Suprapubic skin (tissue), 4 donors: ENCODE data around the gene PLEKHA1. TPM values are rescaled to one million over a fixed set of nuclear protein-coding genes. Genes with fewer than 3 reads are reported as not detected.

Experiments used
- DNase-seq, 2 donors: peaks; one replicate each; pipeline ENCODE4 v3.0.0-alpha.2; 2019; ENCODE audit warnings: low spot score in 2 of 2
- H3K27ac ChIP-seq: fragments of 200-600 bp; sonication (generic); one replicate; pipeline ENCODE4 v1.5.1; 2019
- H3K27me3 ChIP-seq: fragments of 200-600 bp; sonication (generic); one replicate; pipeline ENCODE4 v1.5.1; 2019
- H3K36me3 ChIP-seq: fragments of 200-600 bp; sonication (generic); one replicate; pipeline ENCODE4 v1.5.1; 2019
- H3K4me1 ChIP-seq: fragments of 200-600 bp; sonication (generic); one replicate; pipeline ENCODE4 v1.5.1; 2019
- H3K4me3 ChIP-seq: fragments of 200-600 bp; sonication (generic); one replicate; pipeline ENCODE4 v1.5.1; 2019; ENCODE audit warnings: mild to moderate bottlenecking
- H3K9me3 ChIP-seq: fragments of 200-600 bp; sonication (generic); one replicate; pipeline ENCODE4 v1.5.1; 2019
- EP300 ChIP-seq: sonication (generic); formaldehyde crosslinking; IDR thresholded peaks from one replicate; pipeline ENCODE4 v1.6.1; 2017; ENCODE audit warnings: antibody characterized with exemption
- POLR2A ChIP-seq, 2 donors: fragments of 450-650 bp; IDR thresholded peaks; one replicate each; pipeline ENCODE4 v1.6.1; 2017; ENCODE audit warnings: antibody characterized with exemption in 2 of 2, mild to moderate bottlenecking in 2 of 2, moderate library complexity in 2 of 2
- POLR2AphosphoS5 ChIP-seq, 3 donors: sonication (generic); formaldehyde crosslinking; IDR thresholded peaks; one replicate each; pipeline ENCODE4 v1.6.1; 2017; ENCODE audit warnings: antibody characterized with exemption in 3 of 3
- WGBS: methylation state at CpG from one replicate; pipeline ENCODE4 v1.1.5; 2018; 5-methylcytosine and 5-hydroxymethylcytosine counted together
- total RNA-seq, 4 donors: library from RNA; depleted of rRNA; stranded (reverse); fragments of >200 nt; gene quantifications; one replicate each; pipeline ENCODE4 v1.1.0, GENCODE V29; 2016
- TF ChIP-seq, protein P1 (sequence below), 2 donors: fragments of 200-600 bp in 1 of 2; fragments of 450-650 bp in 1 of 2; sonication (generic) in 1 of 2; IDR thresholded peaks; one replicate each; pipeline ENCODE4 v1.5.1; 2016 to 2019; ENCODE audit warnings: antibody characterized with exemption in 2 of 2, mild to moderate bottlenecking in 1 of 2, moderate library complexity in 1 of 2

PLEKHA1 gene
- total RNA-seq, 4 donors from 2014 or later: 68.2 to 91.6 (median 78.8) TPM

DNA sequence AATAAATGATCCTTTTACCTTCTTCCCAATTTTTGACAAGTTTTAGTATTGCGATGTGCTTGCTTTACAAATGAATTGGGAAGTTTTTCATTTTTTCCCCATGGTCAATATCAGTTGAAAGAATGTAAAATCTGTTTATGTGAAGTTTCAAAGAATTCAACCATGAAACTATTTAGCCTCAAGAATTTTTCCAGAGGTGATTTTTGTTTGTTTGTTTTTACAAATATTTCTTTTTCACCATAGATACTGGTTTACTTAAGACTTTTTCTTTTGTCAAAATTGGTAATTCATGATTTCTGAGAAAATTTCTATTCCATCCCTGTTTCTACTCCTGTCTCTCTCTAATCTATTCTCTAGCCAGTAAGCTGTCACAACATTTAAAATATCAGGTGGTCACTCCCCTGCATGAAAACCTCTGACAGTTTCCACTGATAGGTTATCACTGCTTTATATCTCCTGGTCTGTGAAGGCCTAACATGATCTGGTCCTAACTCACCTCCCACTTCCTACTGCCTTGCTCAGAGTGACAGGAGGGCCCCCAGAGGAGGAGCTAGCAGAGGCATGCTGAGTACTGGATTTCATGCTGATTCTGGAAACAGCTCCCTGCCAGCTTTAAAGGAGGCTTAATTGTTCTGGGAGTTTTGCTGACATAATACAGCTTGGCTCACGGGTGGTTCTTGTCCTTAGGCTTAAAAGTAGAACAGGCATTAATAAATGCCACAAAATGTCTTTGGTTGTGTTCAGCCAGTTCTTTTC, 72.3 kb downstream of the PLEKHA1 start:
- DNase-seq: no peak
- Histone ChIP-seq H3K9me3 (no peaks in the 10 kb centered on the region), H3K27me3 (no peaks in the 10 kb centered on the region), H3K27ac (no peak overlapping the region), H3K4me3 (no peak overlapping the region), H3K36me3 (no peaks in the 10 kb centered on the region), H3K4me1 (no peaks in the 10 kb centered on the region)
- TF ChIP-seq EP300 (no peak), POLR2AphosphoS5 (IDR thresholded peaks at IDR 0.05) (no peak), POLR2A (IDR thresholded peaks at IDR 0.05) (no peak)
- TF ChIP-seq, protein P1, sequence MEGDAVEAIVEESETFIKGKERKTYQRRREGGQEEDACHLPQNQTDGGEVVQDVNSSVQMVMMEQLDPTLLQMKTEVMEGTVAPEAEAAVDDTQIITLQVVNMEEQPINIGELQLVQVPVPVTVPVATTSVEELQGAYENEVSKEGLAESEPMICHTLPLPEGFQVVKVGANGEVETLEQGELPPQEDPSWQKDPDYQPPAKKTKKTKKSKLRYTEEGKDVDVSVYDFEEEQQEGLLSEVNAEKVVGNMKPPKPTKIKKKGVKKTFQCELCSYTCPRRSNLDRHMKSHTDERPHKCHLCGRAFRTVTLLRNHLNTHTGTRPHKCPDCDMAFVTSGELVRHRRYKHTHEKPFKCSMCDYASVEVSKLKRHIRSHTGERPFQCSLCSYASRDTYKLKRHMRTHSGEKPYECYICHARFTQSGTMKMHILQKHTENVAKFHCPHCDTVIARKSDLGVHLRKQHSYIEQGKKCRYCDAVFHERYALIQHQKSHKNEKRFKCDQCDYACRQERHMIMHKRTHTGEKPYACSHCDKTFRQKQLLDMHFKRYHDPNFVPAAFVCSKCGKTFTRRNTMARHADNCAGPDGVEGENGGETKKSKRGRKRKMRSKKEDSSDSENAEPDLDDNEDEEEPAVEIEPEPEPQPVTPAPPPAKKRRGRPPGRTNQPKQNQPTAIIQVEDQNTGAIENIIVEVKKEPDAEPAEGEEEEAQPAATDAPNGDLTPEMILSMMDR (IDR thresholded peaks at IDR 0.05): no peak
- WGBS: 54% methylated on average over 2 of the region's 2 CpGs

DNA sequence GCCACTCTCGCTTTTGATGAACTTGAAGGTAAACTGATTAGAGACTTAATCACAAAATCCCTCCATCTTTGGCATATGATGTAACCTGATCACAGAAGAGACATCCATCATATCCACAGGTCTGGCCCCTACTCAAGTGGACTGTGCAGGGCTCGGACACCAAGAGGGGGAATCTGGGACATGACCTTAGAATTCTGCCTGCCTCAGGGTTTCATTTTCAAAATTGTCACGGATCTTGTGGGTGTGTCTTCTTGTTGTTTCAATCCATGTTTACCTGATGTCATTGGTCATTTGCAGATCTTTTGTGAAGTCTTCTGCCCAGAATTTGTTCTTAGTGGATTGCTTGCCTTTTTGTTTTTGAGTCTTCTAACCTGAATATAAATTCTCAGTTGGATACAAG, 74.1 kb downstream of the PLEKHA1 start:
- no peaks in the 10 kb centered on the region for H3K36me3 ChIP-seq
- TF ChIP-seq POLR2AphosphoS5 (IDR thresholded peaks at IDR 0.05): no peak
- no peak for TF ChIP-seq POLR2A (IDR thresholded peaks at IDR 0.05)
- TF ChIP-seq, protein P1 (IDR thresholded peaks at IDR 0.05): no peak
- no peak for TF ChIP-seq EP300
- H3K4me1 ChIP-seq: no peaks in the 10 kb centered on the region
- WGBS: 84% methylated on average over 3 of the region's 3 CpGs
- H3K4me3 ChIP-seq: no peak overlapping the region
- no peak overlapping the region for H3K27ac ChIP-seq
- DNase-seq: no peak
- H3K27me3 ChIP-seq: no peaks in the 10 kb centered on the region
- H3K9me3 ChIP-seq: no peaks in the 10 kb centered on the region

DNA sequence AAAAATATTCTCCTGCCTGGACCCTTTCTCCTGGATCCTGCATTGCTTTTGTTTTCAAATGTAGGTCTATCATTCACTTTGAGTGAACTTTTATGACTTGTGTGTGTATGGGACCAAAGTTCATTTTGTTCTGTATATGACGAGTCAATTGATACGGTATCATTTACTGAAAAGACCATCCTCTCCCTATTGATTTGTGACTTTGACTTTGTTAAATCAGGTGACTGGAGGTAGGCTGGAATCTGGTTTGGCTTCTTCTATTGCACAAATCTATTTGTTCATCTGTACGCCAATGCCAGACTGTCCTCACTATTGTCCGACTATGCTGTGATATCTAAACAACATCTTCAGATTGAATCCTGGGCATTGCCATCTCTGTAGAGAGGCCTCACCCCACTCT, 74.6 kb downstream of the PLEKHA1 start:
- Histone ChIP-seq H3K4me1 (no peaks in the 10 kb centered on the region), H3K36me3 (no peaks in the 10 kb centered on the region), H3K4me3 (no peak overlapping the region), H3K27ac (no peak overlapping the region), H3K9me3 (no peaks in the 10 kb centered on the region), H3K27me3 (no peaks in the 10 kb centered on the region)
- WGBS: 96% methylated on average over 4 of the region's 4 CpGs
- no peak for DNase-seq
- TF ChIP-seq, protein P1 (IDR thresholded peaks at IDR 0.05): no peak
- TF ChIP-seq POLR2A (IDR thresholded peaks at IDR 0.05): no peak
- no peak for TF ChIP-seq EP300
- TF ChIP-seq POLR2AphosphoS5 (IDR thresholded peaks at IDR 0.05): no peak

DNA sequence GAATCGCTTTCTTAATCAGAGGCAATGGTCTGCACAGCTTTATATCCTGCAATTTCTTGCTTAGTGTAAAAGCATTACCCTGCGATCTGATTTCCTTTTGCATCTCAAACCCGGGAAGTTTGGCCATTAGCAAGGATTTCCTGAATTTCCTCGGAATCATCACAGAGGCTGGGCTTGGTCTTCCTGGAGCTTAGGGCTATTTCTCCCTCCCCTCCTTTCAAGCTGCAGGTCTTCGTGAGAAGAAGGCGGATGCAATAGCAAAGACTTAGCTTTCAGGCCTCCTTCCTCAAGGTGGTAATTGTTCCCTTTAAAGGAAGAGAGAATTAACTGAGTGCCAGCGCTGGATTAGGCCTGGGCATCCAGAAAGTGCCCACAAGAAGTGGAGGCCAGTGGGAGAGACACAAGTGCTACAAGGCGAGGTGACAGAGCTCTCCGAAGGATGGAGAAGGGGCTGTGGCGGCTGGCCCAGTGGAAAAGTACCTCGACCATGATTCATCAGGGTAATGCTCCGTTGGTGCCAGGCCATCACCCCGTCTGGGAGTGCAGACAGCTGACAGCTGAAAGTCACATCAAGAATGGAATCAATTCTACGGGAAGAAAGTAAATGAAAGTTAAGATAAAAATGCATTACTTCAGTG, 76.0 kb downstream of the PLEKHA1 start:
- H3K27me3 ChIP-seq: no peaks in the 10 kb centered on the region
- H3K9me3 ChIP-seq: no peaks in the 10 kb centered on the region
- 78% methylated on average over 14 of the region's 14 CpGs for WGBS
- no peak overlapping the region for H3K27ac ChIP-seq
- no peaks in the 10 kb centered on the region for H3K36me3 ChIP-seq
- no peak for DNase-seq
- no peaks in the 10 kb centered on the region for H3K4me1 ChIP-seq
- TF ChIP-seq POLR2A (IDR thresholded peaks at IDR 0.05) (no peak), POLR2AphosphoS5 (IDR thresholded peaks at IDR 0.05) (no peak), EP300 (no peak)
- TF ChIP-seq, protein P1 (IDR thresholded peaks at IDR 0.05): no peak
- no peak overlapping the region for H3K4me3 ChIP-seq

DNA sequence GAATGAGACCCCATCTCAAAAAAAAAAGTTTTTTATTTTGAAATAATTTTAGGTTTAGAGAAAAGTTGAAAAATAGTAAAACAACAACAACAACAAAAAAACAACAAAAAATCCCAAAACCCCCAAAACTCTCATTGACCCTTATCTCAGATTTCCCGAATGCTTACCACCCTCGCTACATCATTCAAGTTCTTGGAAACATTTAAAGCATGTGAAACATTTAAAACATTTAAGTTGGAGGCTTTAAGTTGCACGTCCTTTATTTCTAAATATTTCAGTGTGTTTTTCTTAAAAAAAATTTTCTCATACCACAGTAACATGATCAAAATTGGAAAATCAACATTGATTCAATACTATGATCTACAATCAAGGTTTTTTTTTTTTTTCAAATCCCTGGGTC, 79.6 kb downstream of the PLEKHA1 start:
- DNase-seq: no peak
- no peaks in the 10 kb centered on the region for H3K4me1 ChIP-seq
- 91% methylated on average over 3 of the region's 3 CpGs for WGBS
- H3K36me3 ChIP-seq: no peaks in the 10 kb centered on the region
- TF ChIP-seq POLR2A (IDR thresholded peaks at IDR 0.05) (no peak), POLR2AphosphoS5 (IDR thresholded peaks at IDR 0.05) (no peak), EP300 (no peak)
- TF ChIP-seq, protein P1 (IDR thresholded peaks at IDR 0.05): no peak
- no peak overlapping the region for H3K27ac ChIP-seq
- H3K27me3 ChIP-seq: no peaks in the 10 kb centered on the region
- no peaks in the 10 kb centered on the region for H3K9me3 ChIP-seq
- H3K4me3 ChIP-seq: no peak overlapping the region
